Dermis blood vessel endothelial cell (primary cell): ENCODE measurements around the gene ARFGEF2. TPM values are rescaled to one million over a fixed set of nuclear protein-coding genes. Genes with fewer than 3 reads are reported as not detected.
"Not testable (repeated sequence)": the region's sequence is repeated elsewhere in the genome, so short reads cannot be mapped to it uniquely, and the experiment has no call there.

ENCODE experiments used
- DNase-seq: peaks from one replicate; pipeline ENCODE4 v3.0.0; 2010
- total RNA-seq: library from RNA; depleted of rRNA; stranded (reverse); fragments of >200 nt; gene quantifications from 2 replicates; pipeline ENCODE4 v1.2.3, GENCODE V29; 2014

The ARFGEF2 gene
- total RNA-seq: 67.7 and 87.8 TPM in 2 replicates

GRCh38 chr20:48921168-48921882 is at the start of gene ARFGEF2:
Gene ARFGEF2, plus strand, starts transcription at chr20:48921711. Its CDS starts 179 bp downstream, at chr20:48921890.
- peak; percentile 95 for DNase-seq

GRCh38 chr20:48875233-48875913 is 46.1 kb upstream of the ARFGEF2 start:
- DNase-seq: no peak

- no peak for DNase-seq
Measured at GRCh38 chr20:48875914-48876240, 45.6 kb upstream of the ARFGEF2 start.

GRCh38 chr20:48877304-48877703 is 44.2 kb upstream of the ARFGEF2 start:
- DNase-seq: peak; percentile 63

- DNase-seq: no peak
Measured at GRCh38 chr20:48878534-48879248, 42.8 kb upstream of the ARFGEF2 start.

GRCh38 chr20:48879612-48880245 is 41.8 kb upstream of the ARFGEF2 start:
- DNase-seq: peak; percentile 40

- DNase-seq: no peak
Measured at GRCh38 chr20:48880331-48880730, 41.2 kb upstream of the ARFGEF2 start.

GRCh38 chr20:48880981-48881657 is 40.4 kb upstream of the ARFGEF2 start:
- DNase-seq: no peak

- no peak for DNase-seq
Measured at GRCh38 chr20:48885237-48885636, 36.3 kb upstream of the ARFGEF2 start.

- DNase-seq: no peak
Measured at GRCh38 chr20:48886194-48886593, 35.3 kb upstream of the ARFGEF2 start.

- DNase-seq: no peak
Measured at GRCh38 chr20:48886811-48887210, 34.7 kb upstream of the ARFGEF2 start.

GRCh38 chr20:48888517-48888916 is 33.0 kb upstream of the ARFGEF2 start:
- DNase-seq: not testable (repeated sequence)

GRCh38 chr20:48889140-48889790 is 32.2 kb upstream of the ARFGEF2 start:
- DNase-seq: no peak

GRCh38 chr20:48891235-48892048 is 30.1 kb upstream of the ARFGEF2 start:
- DNase-seq: no peak

GRCh38 chr20:48892049-48892470 is 29.5 kb upstream of the ARFGEF2 start:
- DNase-seq: no peak

GRCh38 chr20:48892891-48893290 is 28.6 kb upstream of the ARFGEF2 start:
- no peak for DNase-seq

- no peak for DNase-seq
Measured at GRCh38 chr20:48893374-48893773, 28.1 kb upstream of the ARFGEF2 start.

GRCh38 chr20:48897305-48898010 is 24.1 kb upstream of the ARFGEF2 start:
- DNase-seq: peak; percentile 73

GRCh38 chr20:48898210-48898609 is 23.3 kb upstream of the ARFGEF2 start:
- no peak for DNase-seq

GRCh38 chr20:48898896-48899530 is 22.5 kb upstream of the ARFGEF2 start:
- DNase-seq: no peak
